ENCODE measurements around the gene HMX1.

Gene HMX1

GRCh38 chr4:8917321-8917811 lies 45.7 kb upstream of the HMX1 start:
- H4K8ac ChIP-seq (ENCODE audit: low read depth, low read length), result no peak overlapping the region
- no peak overlapping the region for H3K4ac ChIP-seq (ENCODE audit: low read depth, low read length)
- no peak overlapping the region for H4K5ac ChIP-seq (ENCODE audit: low read length)
- no peak overlapping the region for H3K23ac ChIP-seq (ENCODE audit: low read length)
- H3K79me2 ChIP-seq (ENCODE audit: control insufficient read depth, insufficient read depth, low read length), result no peaks in the 10 kb centered on the region
- H2BK15ac ChIP-seq (replicated peaks; ENCODE audit: low read depth), result no peak overlapping the region
- DNase-seq, result no peak
- H3K36me3 ChIP-seq (ENCODE audit: control insufficient read depth, insufficient read depth, low read length), result no peaks in the 10 kb centered on the region
- no peaks in the 10 kb centered on the region for H3K27me3 ChIP-seq (ENCODE audit: insufficient read depth, low read length, poor library complexity)
- no peaks in the 10 kb centered on the region for H3K4me1 ChIP-seq (ENCODE audit: control insufficient read depth, low read depth, low read length)
- no peak overlapping the region for H2BK5ac ChIP-seq (ENCODE audit: low read length)
- H2BK120ac ChIP-seq (ENCODE audit: low read depth, low read length), result no peak overlapping the region
- H3K79me1 ChIP-seq (ENCODE audit: low read length), result no peaks in the 10 kb centered on the region
- H3K18ac ChIP-seq (ENCODE audit: low read length), result no peak overlapping the region
- H3K4me2 ChIP-seq (ENCODE audit: low read length), result no peak overlapping the region
- H2AK5ac ChIP-seq (ENCODE audit: low read length), result no peak overlapping the region
- no peak overlapping the region for H3K4me3 ChIP-seq (ENCODE audit: low read length)
- H3K27ac ChIP-seq (ENCODE audit: low read depth, low read length), result no peak overlapping the region
- WGBS (ENCODE audit: extremely low coverage, insufficient coverage, low lambda C conversion rate), result no CpG with 5 or more reads among the region's 12 CpGs
- no peak overlapping the region for H3K56ac ChIP-seq (ENCODE audit: low read length)
- H3K9ac ChIP-seq (ENCODE audit: low read length), result no peak overlapping the region

GRCh38 chr4:8916906-8917305 lies 45.3 kb upstream of the HMX1 start:
- WGBS (ENCODE audit: extremely low coverage, insufficient coverage, low lambda C conversion rate), result no CpG with 5 or more reads among the region's 2 CpGs
- Histone ChIP-seq H3K56ac (ENCODE audit: low read length) (no peak overlapping the region), H3K4me1 (ENCODE audit: control insufficient read depth, low read depth, low read length) (no peaks in the 10 kb centered on the region), H4K8ac (ENCODE audit: low read depth, low read length) (no peak overlapping the region), H3K18ac (ENCODE audit: low read length) (no peak overlapping the region), H4K5ac (ENCODE audit: low read length) (no peak overlapping the region), H3K9ac (ENCODE audit: low read length) (no peak overlapping the region), H3K4me3 (ENCODE audit: low read length) (no peak overlapping the region), H3K79me1 (ENCODE audit: low read length) (no peaks in the 10 kb centered on the region), H3K27ac (ENCODE audit: low read depth, low read length) (no peak overlapping the region), H3K27me3 (ENCODE audit: insufficient read depth, low read length, poor library complexity) (no peaks in the 10 kb centered on the region), H3K23ac (ENCODE audit: low read length) (no peak overlapping the region), H3K4me2 (ENCODE audit: low read length) (no peak overlapping the region), H2AK5ac (ENCODE audit: low read length) (no peak overlapping the region), H3K4ac (ENCODE audit: low read depth, low read length) (no peak overlapping the region), H2BK5ac (ENCODE audit: low read length) (no peak overlapping the region), H3K36me3 (ENCODE audit: control insufficient read depth, insufficient read depth, low read length) (no peaks in the 10 kb centered on the region), H2BK15ac (replicated peaks; ENCODE audit: low read depth) (no peak overlapping the region), H3K79me2 (ENCODE audit: control insufficient read depth, insufficient read depth, low read length) (no peaks in the 10 kb centered on the region), H2BK120ac (ENCODE audit: low read depth, low read length) (no peak overlapping the region)
- no peak for DNase-seq

GRCh38 chr4:8916351-8916885 lies 44.8 kb upstream of the HMX1 start:
- H3K23ac ChIP-seq (ENCODE audit: low read length), result no peak overlapping the region
- no peak overlapping the region for H3K9ac ChIP-seq (ENCODE audit: low read length)
- no peak overlapping the region for H3K18ac ChIP-seq (ENCODE audit: low read length)
- no peak overlapping the region for H3K27ac ChIP-seq (ENCODE audit: low read depth, low read length)
- H3K4me2 ChIP-seq (ENCODE audit: low read length), result no peak overlapping the region
- no peaks in the 10 kb centered on the region for H3K27me3 ChIP-seq (ENCODE audit: insufficient read depth, low read length, poor library complexity)
- no peak overlapping the region for H3K4ac ChIP-seq (ENCODE audit: low read depth, low read length)
- H2BK120ac ChIP-seq (ENCODE audit: low read depth, low read length), result no peak overlapping the region
- peak; percentile 22 for DNase-seq
- H3K36me3 ChIP-seq (ENCODE audit: control insufficient read depth, insufficient read depth, low read length), result no peaks in the 10 kb centered on the region
- no peak overlapping the region for H3K4me3 ChIP-seq (ENCODE audit: low read length)
- no peaks in the 10 kb centered on the region for H3K4me1 ChIP-seq (ENCODE audit: control insufficient read depth, low read depth, low read length)
- no peak overlapping the region for H2AK5ac ChIP-seq (ENCODE audit: low read length)
- no peak overlapping the region for H4K8ac ChIP-seq (ENCODE audit: low read depth, low read length)
- no CpG with 5 or more reads among the region's 11 CpGs for WGBS (ENCODE audit: extremely low coverage, insufficient coverage, low lambda C conversion rate)
- H3K56ac ChIP-seq (ENCODE audit: low read length), result no peak overlapping the region
- H4K5ac ChIP-seq (ENCODE audit: low read length), result no peak overlapping the region
- H3K79me2 ChIP-seq (ENCODE audit: control insufficient read depth, insufficient read depth, low read length), result no peaks in the 10 kb centered on the region
- no peaks in the 10 kb centered on the region for H3K79me1 ChIP-seq (ENCODE audit: low read length)
- H2BK15ac ChIP-seq (replicated peaks; ENCODE audit: low read depth), result no peak overlapping the region
- H2BK5ac ChIP-seq (ENCODE audit: low read length), result no peak overlapping the region

- Histone ChIP-seq H2AK5ac (ENCODE audit: low read length) (no peak overlapping the region), H2BK15ac (replicated peaks; ENCODE audit: low read depth) (no peak overlapping the region), H2BK120ac (ENCODE audit: low read depth, low read length) (no peak overlapping the region), H3K56ac (ENCODE audit: low read length) (no peak overlapping the region), H3K79me2 (ENCODE audit: control insufficient read depth, insufficient read depth, low read length) (no peaks in the 10 kb centered on the region), H3K4me2 (ENCODE audit: low read length) (no peak overlapping the region), H3K36me3 (ENCODE audit: control insufficient read depth, insufficient read depth, low read length) (no peaks in the 10 kb centered on the region), H3K79me1 (ENCODE audit: low read length) (no peaks in the 10 kb centered on the region), H3K4ac (ENCODE audit: low read depth, low read length) (no peak overlapping the region), H3K4me1 (ENCODE audit: control insufficient read depth, low read depth, low read length) (no peaks in the 10 kb centered on the region), H3K27ac (ENCODE audit: low read depth, low read length) (no peak overlapping the region), H3K18ac (ENCODE audit: low read length) (no peak overlapping the region), H3K9ac (ENCODE audit: low read length) (no peak overlapping the region), H4K8ac (ENCODE audit: low read depth, low read length) (no peak overlapping the region), H3K27me3 (ENCODE audit: insufficient read depth, low read length, poor library complexity) (no peaks in the 10 kb centered on the region), H3K23ac (ENCODE audit: low read length) (no peak overlapping the region), H2BK5ac (ENCODE audit: low read length) (no peak overlapping the region), H4K5ac (ENCODE audit: low read length) (no peak overlapping the region), H3K4me3 (ENCODE audit: low read length) (no peak overlapping the region)
- no peak for DNase-seq
- WGBS (ENCODE audit: extremely low coverage, insufficient coverage, low lambda C conversion rate), result no CpG with 5 or more reads among the region's 27 CpGs
Observed at GRCh38 chr4:8915201-8916200, 43.9 kb upstream of the HMX1 start.

- DNase-seq, result no peak
- no peak overlapping the region for H3K23ac ChIP-seq (ENCODE audit: low read length)
- H3K4me1 ChIP-seq (ENCODE audit: control insufficient read depth, low read depth, low read length), result no peaks in the 10 kb centered on the region
- H3K79me1 ChIP-seq (ENCODE audit: low read length), result no peaks in the 10 kb centered on the region
- no peak overlapping the region for H2BK15ac ChIP-seq (replicated peaks; ENCODE audit: low read depth)
- H2AK5ac ChIP-seq (ENCODE audit: low read length), result no peak overlapping the region
- no peak overlapping the region for H3K4me2 ChIP-seq (ENCODE audit: low read length)
- no peak overlapping the region for H3K27ac ChIP-seq (ENCODE audit: low read depth, low read length)
- no peak overlapping the region for H2BK5ac ChIP-seq (ENCODE audit: low read length)
- H4K8ac ChIP-seq (ENCODE audit: low read depth, low read length), result no peak overlapping the region
- H3K36me3 ChIP-seq (ENCODE audit: control insufficient read depth, insufficient read depth, low read length), result no peaks in the 10 kb centered on the region
- no peak overlapping the region for H3K9ac ChIP-seq (ENCODE audit: low read length)
- H3K4ac ChIP-seq (ENCODE audit: low read depth, low read length), result no peak overlapping the region
- no peak overlapping the region for H2BK120ac ChIP-seq (ENCODE audit: low read depth, low read length)
- H3K79me2 ChIP-seq (ENCODE audit: control insufficient read depth, insufficient read depth, low read length), result no peaks in the 10 kb centered on the region
- H3K56ac ChIP-seq (ENCODE audit: low read length), result no peak overlapping the region
- no peak overlapping the region for H3K18ac ChIP-seq (ENCODE audit: low read length)
- no peak overlapping the region for H4K5ac ChIP-seq (ENCODE audit: low read length)
- H3K27me3 ChIP-seq (ENCODE audit: insufficient read depth, low read length, poor library complexity), result no peaks in the 10 kb centered on the region
- no CpG with 5 or more reads among the region's 29 CpGs for WGBS (ENCODE audit: extremely low coverage, insufficient coverage, low lambda C conversion rate)
- H3K4me3 ChIP-seq (ENCODE audit: low read length), result no peak overlapping the region
Observed at GRCh38 chr4:8914461-8915171, 43.0 kb upstream of the HMX1 start.
